ENCODE results near the gene ZNF341. TPM values are rescaled to one million over a fixed set of nuclear protein-coding genes. Genes with fewer than 3 reads are reported as not detected.

Gene ZNF341
- total and polyA plus RNA-seq, 2 experiments from 2014 or later = 2.3 to 2.8 TPM

GRCh38 chr20:33688938-33689424 is 42.8 kb upstream of the ZNF341 start:
- in situ Hi-C loops (cut with MboI) = no loop called here
- Histone ChIP-seq H3K9me3 (ENCODE audit: low read depth) (no peaks in the 10 kb centered on the region), H3K4me2 (ENCODE audit: unreplicated experiment) (no peak overlapping the region), H4K20me1 (ENCODE audit: insufficient read depth) (no peaks in the 10 kb centered on the region), H3F3A (ENCODE audit: insufficient read depth) (no peaks in the 10 kb centered on the region; the same call in 1 of the 2 replicates), H3K36me3 (ENCODE audit: low read depth) (no peaks in the 10 kb centered on the region), H3K9ac (no peak overlapping the region), H3K27ac (no peak overlapping the region), H3K9me2 (ENCODE audit: insufficient read depth) (no peaks in the 10 kb centered on the region), H3K79me2 (ENCODE audit: insufficient read depth) (peaks cover 12% of the 10 kb centered on the region; the same call in 1 of the 2 replicates), H3K4me1 (ENCODE audit: insufficient read depth) (peaks cover 8% of the 10 kb centered on the region), H2AFZ (no peak overlapping the region), H3K27me3 (replicated peaks; ENCODE audit: insufficient read depth) (no peaks in the 10 kb centered on the region), H3K4me3 (no peak overlapping the region)
- DNase-seq = no peak
- WGBS, 2 experiments (ENCODE audit: low coverage in 1 of 2, low lambda C conversion rate in 2 of 2, missing lambda C conversion rate in 2 of 2) = 96 to 98% methylated on average over 3 of the region's 3 CpGs
- TF ChIP-seq EZH2 (IDR thresholded peaks at IDR 0.05; ENCODE audit: insufficient read depth, poor library complexity, severe bottlenecking) (no peak), EZH2phosphoT487 (IDR thresholded peaks at IDR 0.05; ENCODE audit: insufficient read depth, low read depth) (no peak)

GRCh38 chr20:33689493-33689892 is 42.3 kb upstream of the ZNF341 start:
- Histone ChIP-seq H3F3A (ENCODE audit: insufficient read depth) (no peaks in the 10 kb centered on the region; the same call in 1 of the 2 replicates), H4K20me1 (ENCODE audit: insufficient read depth) (no peaks in the 10 kb centered on the region), H3K4me2 (ENCODE audit: unreplicated experiment) (no peak overlapping the region), H3K79me2 (ENCODE audit: insufficient read depth) (peaks cover 8% of the 10 kb centered on the region; the same call in 1 of the 2 replicates), H3K27me3 (replicated peaks; ENCODE audit: insufficient read depth) (no peaks in the 10 kb centered on the region), H2AFZ (no peak overlapping the region), H3K4me1 (ENCODE audit: insufficient read depth) (peaks cover 8% of the 10 kb centered on the region), H3K4me3 (no peak overlapping the region), H3K36me3 (ENCODE audit: low read depth) (no peaks in the 10 kb centered on the region), H3K27ac (no peak overlapping the region), H3K9me3 (ENCODE audit: low read depth) (no peaks in the 10 kb centered on the region), H3K9me2 (ENCODE audit: insufficient read depth) (no peaks in the 10 kb centered on the region), H3K9ac (no peak overlapping the region)
- in situ Hi-C loops (cut with MboI) = no loop called here
- 94 to 100% methylated on average over 1 of the region's 1 CpG for WGBS, 2 experiments (ENCODE audit: low coverage in 1 of 2, low lambda C conversion rate in 2 of 2, missing lambda C conversion rate in 2 of 2)
- no peak for DNase-seq
- TF ChIP-seq EZH2phosphoT487 (IDR thresholded peaks at IDR 0.05; ENCODE audit: insufficient read depth, low read depth) = no peak
- no peak for TF ChIP-seq EZH2 (IDR thresholded peaks at IDR 0.05; ENCODE audit: insufficient read depth, poor library complexity, severe bottlenecking)

GRCh38 chr20:33689973-33690372 is 41.8 kb upstream of the ZNF341 start:
- TF ChIP-seq EZH2 (IDR thresholded peaks at IDR 0.05; ENCODE audit: insufficient read depth, poor library complexity, severe bottlenecking) = no peak
- no peak for TF ChIP-seq EZH2phosphoT487 (IDR thresholded peaks at IDR 0.05; ENCODE audit: insufficient read depth, low read depth)
- WGBS, 2 experiments (ENCODE audit: low coverage in 1 of 2, low lambda C conversion rate in 2 of 2, missing lambda C conversion rate in 2 of 2) = 62 to 64% methylated on average over 4 of the region's 4 CpGs

GRCh38 chr20:33693289-33693688 is 38.5 kb upstream of the ZNF341 start:
- no peaks in the 10 kb centered on the region for H3K9me3 ChIP-seq (ENCODE audit: low read depth)
- WGBS, 2 experiments (ENCODE audit: low coverage in 1 of 2, low lambda C conversion rate in 2 of 2, missing lambda C conversion rate in 2 of 2) = 66 to 70% methylated on average over 5 of the region's 5 CpGs
- in situ Hi-C loops (cut with MboI) = no loop called here
- H4K20me1 ChIP-seq (ENCODE audit: insufficient read depth) = no peaks in the 10 kb centered on the region
- H3K4me3 ChIP-seq = no peak overlapping the region
- H3K4me1 ChIP-seq (ENCODE audit: insufficient read depth) = peaks cover 10% of the 10 kb centered on the region
- H3K27me3 ChIP-seq (replicated peaks; ENCODE audit: insufficient read depth) = no peaks in the 10 kb centered on the region
- H3K9ac ChIP-seq = no peak overlapping the region
- DNase-seq = no peak
- H3K9me2 ChIP-seq (ENCODE audit: insufficient read depth) = no peaks in the 10 kb centered on the region
- no peak for TF ChIP-seq EZH2 (IDR thresholded peaks at IDR 0.05; ENCODE audit: insufficient read depth, poor library complexity, severe bottlenecking)
- H3K27ac ChIP-seq = no peak overlapping the region
- H3F3A ChIP-seq (ENCODE audit: insufficient read depth) = peaks cover 10% of the 10 kb centered on the region
- H3K36me3 ChIP-seq (ENCODE audit: low read depth) = no peaks in the 10 kb centered on the region
- no peak overlapping the region for H3K4me2 ChIP-seq (ENCODE audit: unreplicated experiment)
- no peak overlapping the region for H2AFZ ChIP-seq
- H3K79me2 ChIP-seq (ENCODE audit: insufficient read depth) = no peaks in the 10 kb centered on the region

More at GRCh38 chr20:33689973-33690372, 41.8 kb upstream of the ZNF341 start:
- no peak overlapping the region for H3K27ac ChIP-seq
- no peak overlapping the region for H3K4me3 ChIP-seq
- no peaks in the 10 kb centered on the region for H3K9me3 ChIP-seq (ENCODE audit: low read depth)
- no peaks in the 10 kb centered on the region for H3K36me3 ChIP-seq (ENCODE audit: low read depth)
- peaks cover 6% of the 10 kb centered on the region for H3K4me1 ChIP-seq (ENCODE audit: insufficient read depth)
- H3F3A ChIP-seq (ENCODE audit: insufficient read depth) = no peaks in the 10 kb centered on the region; the same call in 1 of the 2 replicates
- in situ Hi-C loops (cut with MboI) = no loop called here
- H3K4me2 ChIP-seq (ENCODE audit: unreplicated experiment) = no peak overlapping the region
- H3K9me2 ChIP-seq (ENCODE audit: insufficient read depth) = no peaks in the 10 kb centered on the region
- no peak overlapping the region for H3K9ac ChIP-seq
- H2AFZ ChIP-seq = no peak overlapping the region
- H3K27me3 ChIP-seq (replicated peaks; ENCODE audit: insufficient read depth) = no peaks in the 10 kb centered on the region
- H3K79me2 ChIP-seq (ENCODE audit: insufficient read depth) = peaks cover 3% of the 10 kb centered on the region; the same call in 1 of the 2 replicates
- peak; percentile 44 for DNase-seq
- H4K20me1 ChIP-seq (ENCODE audit: insufficient read depth) = no peaks in the 10 kb centered on the region
